Epithelial cell of esophagus (primary cell): ENCODE results near the gene DMBX1.

Experiments
- DNase-seq: peaks from one replicate; pipeline ENCODE4 v3.0.0; 2010; ENCODE audit warnings: low read depth
- H3K4me3 ChIP-seq: 2 replicates; pipeline ENCODE4 v1.5.1; 2011; ENCODE audit warnings: mild to moderate bottlenecking, low read length, control low read depth
- TF ChIP-seq, protein P1 (sequence below): IDR thresholded peaks from 2 replicates; pipeline ENCODE4 v1.5.1; 2011; ENCODE audit warnings: low read depth, mild to moderate bottlenecking, low read length, control low read depth, inconsistent platforms; ENCODE audit not compliant: insufficient read depth; ENCODE audit errors: missing control alignments

DMBX1 gene

DNA sequence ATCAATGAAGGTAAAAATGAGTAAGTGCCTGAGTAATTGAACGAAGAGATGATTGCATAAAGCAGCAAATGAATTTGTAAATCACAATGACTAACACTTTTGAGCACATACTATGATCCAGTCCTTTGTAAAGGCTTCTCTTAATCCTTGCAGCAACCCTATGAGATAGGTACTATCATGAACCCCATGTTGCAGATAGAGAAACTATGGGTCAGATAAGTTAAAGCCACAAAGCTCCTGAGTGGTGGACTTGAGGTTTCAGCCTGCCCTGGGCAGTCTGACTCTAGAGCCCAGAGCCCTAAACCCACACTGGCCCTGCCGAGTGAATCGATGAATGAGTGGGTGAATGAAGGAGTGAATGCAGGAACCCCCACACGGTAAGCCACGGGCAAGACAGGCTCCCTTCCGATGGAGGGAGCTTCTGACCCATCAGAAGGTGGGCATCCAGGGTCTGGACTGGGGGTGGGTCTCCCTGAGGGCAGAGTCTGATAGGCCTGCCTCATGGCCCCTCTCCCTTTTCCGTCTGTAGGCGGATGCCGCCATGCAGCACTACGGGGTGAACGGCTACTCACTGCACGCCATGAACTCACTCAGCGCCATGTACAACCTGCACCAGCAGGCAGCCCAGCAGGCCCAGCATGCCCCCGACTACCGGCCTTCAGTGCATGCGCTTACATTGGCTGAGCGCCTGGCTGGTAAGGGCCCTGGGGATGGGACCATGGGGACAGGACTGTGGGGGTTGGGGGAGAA is 17.0 kb downstream of the DMBX1 start:
- DNase-seq: peak; percentile 80
- TF ChIP-seq, protein P1, sequence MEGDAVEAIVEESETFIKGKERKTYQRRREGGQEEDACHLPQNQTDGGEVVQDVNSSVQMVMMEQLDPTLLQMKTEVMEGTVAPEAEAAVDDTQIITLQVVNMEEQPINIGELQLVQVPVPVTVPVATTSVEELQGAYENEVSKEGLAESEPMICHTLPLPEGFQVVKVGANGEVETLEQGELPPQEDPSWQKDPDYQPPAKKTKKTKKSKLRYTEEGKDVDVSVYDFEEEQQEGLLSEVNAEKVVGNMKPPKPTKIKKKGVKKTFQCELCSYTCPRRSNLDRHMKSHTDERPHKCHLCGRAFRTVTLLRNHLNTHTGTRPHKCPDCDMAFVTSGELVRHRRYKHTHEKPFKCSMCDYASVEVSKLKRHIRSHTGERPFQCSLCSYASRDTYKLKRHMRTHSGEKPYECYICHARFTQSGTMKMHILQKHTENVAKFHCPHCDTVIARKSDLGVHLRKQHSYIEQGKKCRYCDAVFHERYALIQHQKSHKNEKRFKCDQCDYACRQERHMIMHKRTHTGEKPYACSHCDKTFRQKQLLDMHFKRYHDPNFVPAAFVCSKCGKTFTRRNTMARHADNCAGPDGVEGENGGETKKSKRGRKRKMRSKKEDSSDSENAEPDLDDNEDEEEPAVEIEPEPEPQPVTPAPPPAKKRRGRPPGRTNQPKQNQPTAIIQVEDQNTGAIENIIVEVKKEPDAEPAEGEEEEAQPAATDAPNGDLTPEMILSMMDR: no peak

DNA sequence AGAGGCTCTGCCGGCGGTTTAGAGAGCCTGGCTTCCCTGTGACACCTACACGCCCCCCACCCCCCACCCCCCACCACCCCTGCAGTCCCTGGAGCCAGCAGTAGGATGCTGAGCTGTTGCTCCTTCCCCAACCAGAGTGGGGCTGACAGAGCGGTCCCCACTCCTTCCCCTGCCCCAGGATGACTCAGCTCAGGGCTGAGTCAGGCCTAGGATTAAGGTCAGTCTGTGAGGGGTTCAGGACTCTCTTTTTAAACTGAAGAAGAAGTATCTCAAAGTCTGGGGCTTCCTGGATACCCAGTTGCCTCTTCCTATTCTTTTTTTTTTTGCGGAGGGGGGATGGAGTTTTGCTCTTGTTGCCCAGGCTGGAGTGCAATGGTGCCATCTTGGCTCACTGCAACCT is 19.1 kb downstream of the DMBX1 start:
- no peak overlapping the region for H3K4me3 ChIP-seq
- TF ChIP-seq, protein P1: no peak
- peak; percentile 54 for DNase-seq

More for the DNA sequence above, 17.0 kb downstream of the DMBX1 start:
- no peak overlapping the region for H3K4me3 ChIP-seq

DNA sequence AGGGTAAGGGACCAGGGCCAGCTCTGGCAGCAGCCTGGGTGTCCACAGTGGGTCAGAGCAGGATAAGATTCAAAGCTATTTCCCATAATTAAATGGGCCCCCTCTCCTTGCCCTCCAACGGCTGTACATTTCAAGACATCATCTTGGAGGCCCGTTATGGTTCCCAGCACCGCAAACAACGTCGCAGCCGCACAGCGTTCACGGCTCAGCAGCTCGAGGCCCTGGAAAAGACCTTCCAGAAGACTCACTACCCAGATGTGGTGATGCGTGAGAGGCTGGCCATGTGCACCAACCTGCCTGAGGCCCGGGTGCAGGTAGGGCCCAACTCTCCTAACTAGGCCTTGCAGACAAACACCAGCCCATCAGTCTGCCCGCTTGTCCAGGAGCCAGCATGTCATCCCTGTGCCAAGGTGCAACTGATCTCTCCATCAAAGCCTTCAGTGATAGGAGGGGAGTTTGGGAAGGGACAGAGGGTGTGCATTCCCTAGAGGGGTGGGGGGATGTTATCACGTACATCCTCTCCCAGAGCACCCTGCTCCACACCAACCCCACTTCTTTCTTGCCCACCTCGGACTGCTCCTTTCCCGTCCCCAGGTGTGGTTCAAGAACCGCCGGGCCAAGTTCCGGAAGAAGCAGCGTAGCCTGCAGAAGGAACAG is 20.8 kb downstream of the DMBX1 start:
- TF ChIP-seq, protein P1: no peak
- H3K4me3 ChIP-seq: no peak overlapping the region
- DNase-seq: no peak

DNA sequence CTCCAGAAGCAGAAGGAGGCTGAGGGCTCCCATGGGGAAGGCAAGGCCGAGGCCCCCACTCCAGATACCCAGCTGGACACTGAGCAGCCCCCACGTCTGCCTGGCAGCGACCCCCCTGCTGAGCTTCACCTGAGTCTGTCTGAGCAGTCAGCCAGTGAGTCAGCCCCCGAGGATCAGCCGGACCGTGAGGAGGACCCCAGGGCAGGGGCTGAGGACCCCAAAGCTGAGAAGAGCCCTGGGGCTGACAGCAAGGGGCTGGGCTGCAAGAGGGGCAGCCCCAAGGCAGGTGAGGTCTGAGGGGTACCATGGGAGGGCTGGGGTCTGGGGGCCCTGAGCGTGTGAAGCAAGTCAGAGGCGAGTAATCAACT is 21.3 kb downstream of the DMBX1 start:
- H3K4me3 ChIP-seq: no peak overlapping the region
- DNase-seq: no peak
- TF ChIP-seq, protein P1: no peak

DNA sequence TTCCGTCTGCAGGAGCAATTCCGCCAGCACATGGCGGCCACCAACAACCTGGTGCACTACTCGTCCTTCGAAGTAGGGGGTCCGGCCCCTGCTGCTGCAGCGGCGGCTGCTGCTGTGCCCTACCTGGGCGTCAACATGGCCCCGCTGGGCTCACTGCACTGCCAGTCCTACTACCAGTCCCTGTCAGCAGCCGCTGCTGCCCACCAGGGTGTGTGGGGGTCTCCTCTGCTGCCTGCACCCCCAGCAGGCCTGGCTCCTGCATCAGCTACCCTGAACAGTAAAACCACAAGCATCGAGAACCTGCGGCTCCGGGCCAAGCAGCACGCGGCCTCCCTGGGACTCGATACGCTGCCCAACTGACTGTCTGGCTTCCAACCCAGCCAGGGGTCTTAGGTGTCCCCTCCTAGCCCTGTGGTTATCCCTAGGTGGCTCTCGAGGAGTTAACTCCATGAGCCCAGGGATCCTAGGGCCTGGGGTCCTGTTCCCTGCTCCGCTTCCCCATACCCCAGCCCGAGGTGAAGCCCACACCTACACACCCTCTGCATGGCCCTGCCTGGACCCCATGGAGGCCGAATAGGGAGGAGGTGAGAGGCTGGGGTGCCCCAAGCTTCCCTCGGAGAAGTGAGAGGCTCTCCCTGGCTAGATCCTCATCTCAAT is 22.6 kb downstream of the DMBX1 start:
- TF ChIP-seq, protein P1: no peak
- H3K4me3 ChIP-seq: no peak overlapping the region
- no peak for DNase-seq

DNA sequence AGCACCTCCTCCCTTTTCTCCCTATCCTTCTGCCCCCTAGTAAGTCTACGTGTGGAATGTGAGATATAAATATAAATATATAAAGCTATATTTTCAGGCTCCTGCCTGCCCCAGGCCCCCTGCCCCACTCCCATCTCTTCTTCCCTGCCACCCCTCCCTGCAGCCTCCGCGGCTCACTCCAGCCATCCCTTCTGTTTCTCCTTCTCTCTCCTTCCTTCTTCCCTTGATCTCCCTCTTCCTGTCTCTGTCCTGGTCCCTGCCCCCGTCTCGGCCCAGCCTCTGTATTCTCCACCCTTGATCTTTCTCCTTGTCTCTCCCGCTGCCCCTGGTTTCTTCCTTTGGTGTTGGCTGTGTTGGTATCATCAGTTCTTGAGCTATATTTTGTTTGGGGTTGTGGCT is 23.2 kb downstream of the DMBX1 start:
- TF ChIP-seq, protein P1: no peak

More for the DNA sequence above, 23.2 kb downstream of the DMBX1 start:
- no peak for DNase-seq
- H3K4me3 ChIP-seq: no peak overlapping the region
